ENCODE measurements around the gene PPP4R3A. TPM values are rescaled to one million over a fixed set of nuclear protein-coding genes. Genes with fewer than 3 reads are reported as not detected.
"Not testable (repeated sequence)": the region's sequence is repeated elsewhere in the genome, so short reads cannot be mapped to it uniquely, and the experiment has no call there.

The PPP4R3A gene
- total and polyA plus RNA-seq, 10 of the 15 experiments (the other 5 are each of a cell fraction or from before 2014, with no cell fraction given) = 19.4 to 97.8 (median 62.9) TPM

DNA sequence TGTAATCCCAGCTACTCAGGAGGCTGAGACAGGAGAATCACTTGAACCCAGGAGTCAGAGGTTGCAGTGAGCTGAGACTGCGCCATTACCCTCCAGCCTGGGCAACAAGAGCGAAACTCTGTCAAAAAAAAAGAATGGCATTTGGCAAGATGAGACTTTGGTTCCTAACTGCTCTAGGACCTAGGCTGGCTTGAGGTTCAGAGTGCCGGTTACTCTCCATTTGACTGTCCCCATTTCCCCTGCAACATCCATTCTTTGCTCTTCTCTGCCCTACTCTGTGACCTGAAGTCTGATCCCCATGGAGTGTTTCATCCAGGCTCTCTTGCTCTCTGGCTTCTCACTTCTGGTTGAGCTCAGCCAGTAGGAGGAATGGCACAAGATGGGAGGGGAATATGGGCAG, 26.2 kb upstream of the PPP4R3A start (continued):
- no peak for TF ChIP-seq SP1 (IDR thresholded peaks at IDR 0.05; ENCODE audit: low read depth, low read length)

DNA sequence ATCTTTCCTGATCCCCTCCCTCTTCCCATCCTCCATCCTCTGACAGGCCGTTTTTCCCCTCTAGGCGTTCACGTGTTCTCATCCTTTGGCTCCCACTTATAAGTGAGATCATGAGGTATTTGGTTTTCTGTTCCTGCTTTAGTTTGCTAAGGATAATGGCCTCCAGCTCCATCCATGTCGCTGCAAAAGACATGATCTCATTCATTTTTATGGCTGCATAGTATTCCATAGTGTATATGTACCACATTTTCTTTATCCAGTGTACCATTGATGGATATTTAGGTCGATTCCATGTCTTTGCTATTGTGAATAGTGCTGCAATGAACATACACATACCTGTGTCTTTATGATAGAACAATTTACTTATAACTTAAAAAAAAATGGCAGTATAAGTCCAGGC, 23.9 kb upstream of the PPP4R3A start:
- H3K27me3 ChIP-seq (replicated peaks in 1 of 2; ENCODE audit: control insufficient read depth in 2 of 2, insufficient read depth in 2 of 2, low read length in 1 of 2); H3K36me3 ChIP-seq (ENCODE audit: control insufficient read depth in 2 of 2, insufficient read depth in 2 of 2, low read length in 1 of 2); CTCF ChIA-PET; ATAC-seq; H3K4me2 ChIP-seq (ENCODE audit: control insufficient read depth, insufficient read depth); H3K9me3 ChIP-seq (replicated peaks; ENCODE audit: control insufficient read depth, insufficient read depth, low read length); H3K4me1 ChIP-seq (ENCODE audit: control insufficient read depth, insufficient read depth, low read length); intact Hi-C loops (cut with micrococcal nuclease; ENCODE audit: unreplicated experiment); H3K4me3 ChIP-seq; DNase-seq (ENCODE audit: low read depth, low spot score); in situ Hi-C loops (cut with MboI); H4K20me1 ChIP-seq (ENCODE audit: control insufficient read depth, insufficient read depth); FAIRE-seq; POLR2A ChIA-PET; RAD21 ChIA-PET (ENCODE audit: unreplicated experiment); BruUV-seq (replicated peaks); H2AFZ ChIP-seq (ENCODE audit: control insufficient read depth, low read depth, low read length); H3K9ac ChIP-seq (ENCODE audit: control insufficient read depth, insufficient read depth, low read length); SMC1A ChIA-PET (ENCODE audit: uncharacterized antibody, unreplicated experiment); H3K79me2 ChIP-seq (ENCODE audit: control insufficient read depth, insufficient read depth, low read length); H3K27ac ChIP-seq (ENCODE audit: control insufficient read depth, insufficient read depth): not testable (repeated sequence)
- WGBS (ENCODE audit: insufficient coverage, insufficient replicate concordance, low lambda C conversion rate, missing lambda C conversion rate) = 45% methylated on average over 5 of the region's 5 CpGs

- WGBS (ENCODE audit: insufficient coverage, insufficient replicate concordance, low lambda C conversion rate, missing lambda C conversion rate) = 28% methylated on average over 3 of the region's 3 CpGs
- Histone ChIP-seq H3K4me1 (ENCODE audit: control insufficient read depth, insufficient read depth, low read length) (no peaks in the 10 kb centered on the region), H2AFZ (ENCODE audit: control insufficient read depth, low read depth, low read length) (no peak overlapping the region), H3K9ac (ENCODE audit: control insufficient read depth, insufficient read depth, low read length) (no peak overlapping the region), H3K9me3 (replicated peaks; ENCODE audit: control insufficient read depth, insufficient read depth, low read length) (no peaks in the 10 kb centered on the region), H3K4me2 (ENCODE audit: control insufficient read depth, insufficient read depth) (no peak overlapping the region), H3K36me3 (ENCODE audit: control insufficient read depth in 2 of 2, insufficient read depth in 2 of 2, low read length in 1 of 2) (no peaks in the 10 kb centered on the region), H3K27me3 (replicated peaks in 1 of 2; ENCODE audit: control insufficient read depth in 2 of 2, insufficient read depth in 2 of 2, low read length in 1 of 2) (peaks cover 0 to 1% of the 10 kb centered on the region in 2 experiments; a peak in 3 of 4 replicates), H3K79me2 (ENCODE audit: control insufficient read depth, insufficient read depth, low read length) (no peaks in the 10 kb centered on the region), H3K27ac (ENCODE audit: control insufficient read depth, insufficient read depth) (no peak overlapping the region), H3K4me3 (no peak overlapping the region), H4K20me1 (ENCODE audit: control insufficient read depth, insufficient read depth) (no peaks in the 10 kb centered on the region)
- ChIA-PET POLR2A (no interaction called here), CTCF (no interaction called here), SMC1A (ENCODE audit: uncharacterized antibody, unreplicated experiment) (interaction anchor here (0.6 kb wide), 1 partner anchor 291 kb away, joined by 3 read pairs; no protein-coding TSS in a partner anchor), RAD21 (ENCODE audit: unreplicated experiment) (no interaction called here)
- intact Hi-C loops (cut with micrococcal nuclease; ENCODE audit: unreplicated experiment) = no loop called here
- DNase-seq (ENCODE audit: low read depth, low spot score) (no peak), FAIRE-seq (no peak), ATAC-seq (no peak)
- in situ Hi-C loops (cut with MboI) = no loop called here
- no TSS peak for BruUV-seq (replicated peaks)
- TF ChIP-seq FOXK2 (IDR thresholded peaks at IDR 0.05) (no peak), JUNB (IDR thresholded peaks at IDR 0.05) (no peak), POLR2A (IDR thresholded peaks at IDR 0.05; ENCODE audit: low read depth, low read length) (no peak), CREM (IDR thresholded peaks at IDR 0.05; ENCODE audit: low read depth) (no peak), ZNF207 (IDR thresholded peaks at IDR 0.05; ENCODE audit: borderline replicate concordance) (no peak), ZBTB33 (IDR thresholded peaks at IDR 0.05) (no peak), RFX5 (IDR thresholded peaks at IDR 0.05; ENCODE audit: low read depth, low read length) (no peak)
- TF ChIP-seq, protein P1, sequence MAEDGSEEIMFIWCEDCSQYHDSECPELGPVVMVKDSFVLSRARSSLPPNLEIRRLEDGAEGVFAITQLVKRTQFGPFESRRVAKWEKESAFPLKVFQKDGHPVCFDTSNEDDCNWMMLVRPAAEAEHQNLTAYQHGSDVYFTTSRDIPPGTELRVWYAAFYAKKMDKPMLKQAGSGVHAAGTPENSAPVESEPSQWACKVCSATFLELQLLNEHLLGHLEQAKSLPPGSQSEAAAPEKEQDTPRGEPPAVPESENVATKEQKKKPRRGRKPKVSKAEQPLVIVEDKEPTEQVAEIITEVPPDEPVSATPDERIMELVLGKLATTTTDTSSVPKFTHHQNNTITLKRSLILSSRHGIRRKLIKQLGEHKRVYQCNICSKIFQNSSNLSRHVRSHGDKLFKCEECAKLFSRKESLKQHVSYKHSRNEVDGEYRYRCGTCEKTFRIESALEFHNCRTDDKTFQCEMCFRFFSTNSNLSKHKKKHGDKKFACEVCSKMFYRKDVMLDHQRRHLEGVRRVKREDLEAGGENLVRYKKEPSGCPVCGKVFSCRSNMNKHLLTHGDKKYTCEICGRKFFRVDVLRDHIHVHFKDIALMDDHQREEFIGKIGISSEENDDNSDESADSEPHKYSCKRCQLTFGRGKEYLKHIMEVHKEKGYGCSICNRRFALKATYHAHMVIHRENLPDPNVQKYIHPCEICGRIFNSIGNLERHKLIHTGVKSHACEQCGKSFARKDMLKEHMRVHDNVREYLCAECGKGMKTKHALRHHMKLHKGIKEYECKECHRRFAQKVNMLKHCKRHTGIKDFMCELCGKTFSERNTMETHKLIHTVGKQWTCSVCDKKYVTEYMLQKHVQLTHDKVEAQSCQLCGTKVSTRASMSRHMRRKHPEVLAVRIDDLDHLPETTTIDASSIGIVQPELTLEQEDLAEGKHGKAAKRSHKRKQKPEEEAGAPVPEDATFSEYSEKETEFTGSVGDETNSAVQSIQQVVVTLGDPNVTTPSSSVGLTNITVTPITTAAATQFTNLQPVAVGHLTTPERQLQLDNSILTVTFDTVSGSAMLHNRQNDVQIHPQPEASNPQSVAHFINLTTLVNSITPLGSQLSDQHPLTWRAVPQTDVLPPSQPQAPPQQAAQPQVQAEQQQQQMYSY (CRISPR knock-in tag; IDR thresholded peaks at IDR 0.05) = no peak
Measured at GRCh38 chr14:91533623-91534022, 23.5 kb upstream of the PPP4R3A start.

Measured in GM12878 (cell line).